Neural cell (in vitro differentiated cells): ENCODE data around the gene CDS1. TPM values are rescaled to one million over a fixed set of nuclear protein-coding genes. Genes with fewer than 3 reads are reported as not detected.

Source experiments
- H2AFZ ChIP-seq: fragments of 200-600, 300-800 bp; sonication (generic), shearing (Covaris generic); 2 replicates; pipeline ENCODE4 v1.6.0; 2014; ENCODE audit warnings: low read depth, mild to moderate bottlenecking, antibody characterized with exemption, low read length, moderate library complexity
- H3F3A ChIP-seq: fragments of 200-600 bp; shearing (Covaris generic); 2 replicates; pipeline ENCODE4 v1.6.1; 2016; ENCODE audit warnings: mild to moderate bottlenecking, moderate library complexity, mixed read lengths, antibody characterized with exemption, low read length; ENCODE audit not compliant: insufficient read depth, poor library complexity, severe bottlenecking
- H3K27ac ChIP-seq: fragments of 200-600, 300-800 bp; sonication (generic), shearing (Covaris generic); 2 replicates; pipeline ENCODE4 v1.5.1; 2014; ENCODE audit warnings: mild to moderate bottlenecking, low read length, moderate library complexity
- H3K27me3 ChIP-seq: fragments of 300-800, 200-600 bp; sonication (generic), shearing (Covaris generic); 2 replicates; pipeline ENCODE4 v1.6.0; 2014; ENCODE audit warnings: mild to moderate bottlenecking, low read depth, low read length, moderate library complexity; ENCODE audit not compliant: insufficient read depth
- H3K36me3 ChIP-seq: fragments of 300-800, 200-600 bp; sonication (generic), shearing (Covaris generic); 2 replicates; pipeline ENCODE4 v1.5.1; 2014; ENCODE audit warnings: mild to moderate bottlenecking, antibody characterized with exemption, low read length, moderate library complexity; ENCODE audit not compliant: insufficient read depth
- H3K4me2 ChIP-seq: fragments of 300-800, 200-600 bp; sonication (generic), shearing (Covaris generic); 2 replicates; pipeline ENCODE4 v1.6.0; 2014; ENCODE audit warnings: mild to moderate bottlenecking, low read length
- H3K4me3 ChIP-seq: fragments of 300-800, 200-600 bp; sonication (generic), shearing (Covaris generic); 2 replicates; pipeline ENCODE4 v1.5.1; 2014; ENCODE audit warnings: mild to moderate bottlenecking, low read length, moderate library complexity
- H3K79me2 ChIP-seq: fragments of 200-600 bp; shearing (Covaris generic); replicated peaks from 2 replicates; pipeline ENCODE4 v1.6.0; 2014; ENCODE audit warnings: mild to moderate bottlenecking, low read length, moderate library complexity; ENCODE audit not compliant: insufficient read depth
- H3K9ac ChIP-seq: fragments of 300-800, 200-600 bp; sonication (generic), shearing (Covaris generic); 2 replicates; pipeline ENCODE4 v1.6.1; 2016; ENCODE audit warnings: mild to moderate bottlenecking, low read length, mixed read lengths
- H3K9me2 ChIP-seq: fragments of 200-600 bp; shearing (Covaris generic); 2 replicates; pipeline ENCODE4 v1.6.1; 2016; ENCODE audit warnings: mild to moderate bottlenecking, low read length, mixed read lengths; ENCODE audit not compliant: insufficient read depth
- H3K9me3 ChIP-seq: fragments of 200-600, 300-800 bp; sonication (generic), shearing (Covaris generic); 2 replicates; pipeline ENCODE4 v1.6.1; 2016; ENCODE audit warnings: mild to moderate bottlenecking, mixed run types, low read length, moderate library complexity, mixed read lengths
- H4K20me1 ChIP-seq: fragments of 200-600 bp; shearing (Covaris generic); 2 replicates; pipeline ENCODE4 v1.6.1; 2016; ENCODE audit warnings: mild to moderate bottlenecking, mixed run types; ENCODE audit not compliant: insufficient read depth
- EP300 ChIP-seq: fragments of 450-650 bp; conservative IDR thresholded peaks from 2 replicates; pipeline ENCODE4 v1.6.1; 2014; ENCODE audit warnings: antibody characterized with exemption, mild to moderate bottlenecking, moderate library complexity; ENCODE audit not compliant: poor library complexity, severe bottlenecking
- EZH2 ChIP-seq: fragments of 200-600, 300-800 bp; shearing (Covaris generic), sonication (generic); IDR thresholded peaks from 2 replicates; pipeline ENCODE4 v1.6.1; 2014; ENCODE audit warnings: antibody characterized with exemption, low read length, borderline replicate concordance, mild to moderate bottlenecking; ENCODE audit not compliant: insufficient read depth, poor library complexity, severe bottlenecking
- MXI1 ChIP-seq: fragments of 450-650 bp; conservative IDR thresholded peaks from 2 replicates; pipeline ENCODE4 v1.6.1; 2014; ENCODE audit warnings: antibody characterized with exemption, mild to moderate bottlenecking; ENCODE audit not compliant: poor library complexity, severe bottlenecking
- POLR2AphosphoS5 ChIP-seq: IDR thresholded peaks from 2 replicates; pipeline ENCODE4 v1.6.1; 2012
- RAD21 ChIP-seq: fragments of 450-650 bp; conservative IDR thresholded peaks from 2 replicates; pipeline ENCODE4 v1.6.1; 2014; ENCODE audit warnings: antibody characterized with exemption, mild to moderate bottlenecking, moderate library complexity
- SMC3 ChIP-seq: fragments of 450-650 bp; conservative IDR thresholded peaks from 2 replicates; pipeline ENCODE4 v1.6.1; 2014; ENCODE audit warnings: antibody characterized with exemption, mild to moderate bottlenecking, moderate library complexity; ENCODE audit not compliant: poor library complexity
- TAF1 ChIP-seq: IDR thresholded peaks from 2 replicates; pipeline ENCODE4 v1.6.1; 2012; ENCODE audit warnings: low read depth
- polyA plus RNA-seq: library from polyadenylated mRNA; depleted of rRNA; stranded (reverse); fragments of >200 nt; gene quantifications from 2 replicates; pipeline ENCODE4 v1.2.3, GENCODE V29; 2014
- TF ChIP-seq, protein P1 (sequence below): fragments of 450-650 bp; IDR thresholded peaks from 2 replicates; pipeline ENCODE4 v1.5.1; 2014; ENCODE audit warnings: antibody characterized with exemption, mild to moderate bottlenecking, moderate library complexity; ENCODE audit not compliant: poor library complexity, severe bottlenecking
- TF ChIP-seq, protein P2 (sequence below): IDR thresholded peaks from 2 replicates; pipeline ENCODE4 v1.6.1; 2012; ENCODE audit warnings: borderline replicate concordance

The CDS1 gene
- polyA plus RNA-seq, 1 donor from 2014 or later: 6.1 TPM

DNA sequence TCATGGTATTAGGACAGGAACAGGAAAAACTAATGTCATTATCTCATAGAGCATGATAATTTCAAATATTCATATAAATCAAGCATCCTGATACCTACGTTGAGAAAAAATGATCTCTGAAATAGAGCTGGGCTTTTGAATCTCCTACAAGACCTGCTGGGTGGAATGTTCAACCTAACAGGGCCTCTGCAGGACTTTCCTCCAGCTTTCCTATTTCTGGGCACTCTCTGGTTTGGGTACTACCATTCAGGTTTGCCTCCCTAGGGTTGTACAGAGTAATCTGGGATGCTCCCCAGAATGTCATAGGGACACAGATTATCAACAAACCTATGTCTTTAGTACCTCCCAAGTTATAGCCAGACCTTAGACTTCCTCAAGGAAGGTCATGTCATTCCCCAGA lies 108.9 kb downstream of the CDS1 start:
- no peaks in the 10 kb centered on the region for H4K20me1 ChIP-seq
- H3K4me3 ChIP-seq: no peak overlapping the region
- H3K36me3 ChIP-seq: peaks cover 24% of the 10 kb centered on the region
- H3K27ac ChIP-seq: no peak overlapping the region
- H3F3A ChIP-seq: no peaks in the 10 kb centered on the region
- H3K9me3 ChIP-seq: no peaks in the 10 kb centered on the region
- H3K27me3 ChIP-seq: no peaks in the 10 kb centered on the region
- H3K4me2 ChIP-seq: no peak overlapping the region
- no peaks in the 10 kb centered on the region for H3K79me2 ChIP-seq
- no peak for TF ChIP-seq RAD21
- no peak for TF ChIP-seq TAF1
- TF ChIP-seq SMC3: no peak
- TF ChIP-seq, protein P1, sequence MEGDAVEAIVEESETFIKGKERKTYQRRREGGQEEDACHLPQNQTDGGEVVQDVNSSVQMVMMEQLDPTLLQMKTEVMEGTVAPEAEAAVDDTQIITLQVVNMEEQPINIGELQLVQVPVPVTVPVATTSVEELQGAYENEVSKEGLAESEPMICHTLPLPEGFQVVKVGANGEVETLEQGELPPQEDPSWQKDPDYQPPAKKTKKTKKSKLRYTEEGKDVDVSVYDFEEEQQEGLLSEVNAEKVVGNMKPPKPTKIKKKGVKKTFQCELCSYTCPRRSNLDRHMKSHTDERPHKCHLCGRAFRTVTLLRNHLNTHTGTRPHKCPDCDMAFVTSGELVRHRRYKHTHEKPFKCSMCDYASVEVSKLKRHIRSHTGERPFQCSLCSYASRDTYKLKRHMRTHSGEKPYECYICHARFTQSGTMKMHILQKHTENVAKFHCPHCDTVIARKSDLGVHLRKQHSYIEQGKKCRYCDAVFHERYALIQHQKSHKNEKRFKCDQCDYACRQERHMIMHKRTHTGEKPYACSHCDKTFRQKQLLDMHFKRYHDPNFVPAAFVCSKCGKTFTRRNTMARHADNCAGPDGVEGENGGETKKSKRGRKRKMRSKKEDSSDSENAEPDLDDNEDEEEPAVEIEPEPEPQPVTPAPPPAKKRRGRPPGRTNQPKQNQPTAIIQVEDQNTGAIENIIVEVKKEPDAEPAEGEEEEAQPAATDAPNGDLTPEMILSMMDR: no peak
- TF ChIP-seq POLR2AphosphoS5: no peak
- TF ChIP-seq EZH2: no peak
- TF ChIP-seq MXI1: no peak
- TF ChIP-seq EP300: no peak
- TF ChIP-seq, protein P2, sequence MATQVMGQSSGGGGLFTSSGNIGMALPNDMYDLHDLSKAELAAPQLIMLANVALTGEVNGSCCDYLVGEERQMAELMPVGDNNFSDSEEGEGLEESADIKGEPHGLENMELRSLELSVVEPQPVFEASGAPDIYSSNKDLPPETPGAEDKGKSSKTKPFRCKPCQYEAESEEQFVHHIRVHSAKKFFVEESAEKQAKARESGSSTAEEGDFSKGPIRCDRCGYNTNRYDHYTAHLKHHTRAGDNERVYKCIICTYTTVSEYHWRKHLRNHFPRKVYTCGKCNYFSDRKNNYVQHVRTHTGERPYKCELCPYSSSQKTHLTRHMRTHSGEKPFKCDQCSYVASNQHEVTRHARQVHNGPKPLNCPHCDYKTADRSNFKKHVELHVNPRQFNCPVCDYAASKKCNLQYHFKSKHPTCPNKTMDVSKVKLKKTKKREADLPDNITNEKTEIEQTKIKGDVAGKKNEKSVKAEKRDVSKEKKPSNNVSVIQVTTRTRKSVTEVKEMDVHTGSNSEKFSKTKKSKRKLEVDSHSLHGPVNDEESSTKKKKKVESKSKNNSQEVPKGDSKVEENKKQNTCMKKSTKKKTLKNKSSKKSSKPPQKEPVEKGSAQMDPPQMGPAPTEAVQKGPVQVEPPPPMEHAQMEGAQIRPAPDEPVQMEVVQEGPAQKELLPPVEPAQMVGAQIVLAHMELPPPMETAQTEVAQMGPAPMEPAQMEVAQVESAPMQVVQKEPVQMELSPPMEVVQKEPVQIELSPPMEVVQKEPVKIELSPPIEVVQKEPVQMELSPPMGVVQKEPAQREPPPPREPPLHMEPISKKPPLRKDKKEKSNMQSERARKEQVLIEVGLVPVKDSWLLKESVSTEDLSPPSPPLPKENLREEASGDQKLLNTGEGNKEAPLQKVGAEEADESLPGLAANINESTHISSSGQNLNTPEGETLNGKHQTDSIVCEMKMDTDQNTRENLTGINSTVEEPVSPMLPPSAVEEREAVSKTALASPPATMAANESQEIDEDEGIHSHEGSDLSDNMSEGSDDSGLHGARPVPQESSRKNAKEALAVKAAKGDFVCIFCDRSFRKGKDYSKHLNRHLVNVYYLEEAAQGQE: no peak
- H3K9ac ChIP-seq: no peak overlapping the region
- H2AFZ ChIP-seq: no peak overlapping the region
- no peaks in the 10 kb centered on the region for H3K9me2 ChIP-seq

DNA sequence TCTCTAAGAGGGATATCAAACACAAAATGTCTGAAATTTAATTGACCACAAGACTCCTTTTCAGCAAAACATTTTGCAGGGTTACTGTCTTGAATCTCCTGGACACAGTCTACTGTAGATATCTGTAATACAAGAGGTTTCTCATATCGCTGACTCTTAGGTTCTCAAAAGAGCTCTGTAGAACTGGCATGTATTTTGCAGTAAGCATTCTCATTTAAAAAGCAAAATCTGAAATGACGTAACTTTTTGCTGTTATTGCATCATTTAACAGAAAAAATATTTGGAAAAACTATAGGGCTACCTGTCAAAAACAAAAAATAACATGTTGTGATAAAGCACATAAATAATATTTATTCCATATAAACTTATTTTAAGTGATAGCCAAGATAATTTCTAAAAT lies 114.2 kb downstream of the CDS1 start:
- H3K27me3 ChIP-seq: no peaks in the 10 kb centered on the region
- no peak for TF ChIP-seq EP300
- TF ChIP-seq EZH2: no peak
- TF ChIP-seq SMC3: no peak
- TF ChIP-seq RAD21: no peak
- TF ChIP-seq POLR2AphosphoS5: no peak
- TF ChIP-seq, protein P1: no peak
- TF ChIP-seq, protein P2: no peak
- no peak for TF ChIP-seq MXI1
- no peak for TF ChIP-seq TAF1
- no peaks in the 10 kb centered on the region for H3F3A ChIP-seq
- H3K9ac ChIP-seq: no peak overlapping the region
- H3K9me2 ChIP-seq: no peaks in the 10 kb centered on the region
- no peak overlapping the region for H3K27ac ChIP-seq
- no peak overlapping the region for H3K4me2 ChIP-seq
- no peaks in the 10 kb centered on the region for H4K20me1 ChIP-seq
- no peaks in the 10 kb centered on the region for H3K9me3 ChIP-seq
- H3K79me2 ChIP-seq: no peaks in the 10 kb centered on the region
- no peak overlapping the region for H3K4me3 ChIP-seq
- H2AFZ ChIP-seq: no peak overlapping the region
- H3K36me3 ChIP-seq: peaks cover 25% of the 10 kb centered on the region
